GM23248 (cell line): ENCODE measurements around the gene IGSF21. TPM values are rescaled to one million over a fixed set of nuclear protein-coding genes. Genes with fewer than 3 reads are reported as not detected.

Experiments
- DNase-seq: peaks from one replicate; pipeline ENCODE4 v3.0.0-alpha.2; 2015
- H2AFZ ChIP-seq: fragments of 200-600 bp; sonication (generic); 2 replicates; pipeline ENCODE4 v1.6.1; 2016; ENCODE audit warnings: antibody characterized with exemption
- H3F3A ChIP-seq: fragments of 200-600 bp; sonication (generic); 2 replicates; pipeline ENCODE4 v1.6.1; 2016; ENCODE audit warnings: mild to moderate bottlenecking, antibody characterized with exemption, mixed run types; ENCODE audit not compliant: insufficient read depth
- H3K27ac ChIP-seq: fragments of 200-600 bp; sonication (generic); 2 replicates; pipeline ENCODE4 v1.5.1; 2016; ENCODE audit warnings: mild to moderate bottlenecking
- H3K27me3 ChIP-seq: fragments of 200-600 bp; sonication (generic); replicated peaks from 2 replicates; pipeline ENCODE4 v1.6.1; 2016; ENCODE audit warnings: mild to moderate bottlenecking; ENCODE audit not compliant: insufficient read depth
- H3K36me3 ChIP-seq: fragments of 200-600 bp; sonication (generic); 2 replicates; pipeline ENCODE4 v1.6.1; 2016; ENCODE audit warnings: low read depth, mild to moderate bottlenecking
- H3K4me1 ChIP-seq: fragments of 200-600 bp; sonication (generic); 2 replicates; pipeline ENCODE4 v1.6.1; 2016; ENCODE audit warnings: mild to moderate bottlenecking; ENCODE audit not compliant: insufficient read depth
- H3K4me2 ChIP-seq: fragments of 200-600 bp; sonication (generic); one replicate; pipeline ENCODE4 v1.6.1; 2016; ENCODE audit warnings: mild to moderate bottlenecking; ENCODE audit not compliant: unreplicated experiment
- H3K4me3 ChIP-seq: fragments of 200-600 bp; sonication (generic); 2 replicates; pipeline ENCODE4 v1.5.1; 2016; ENCODE audit warnings: mild to moderate bottlenecking
- H3K79me2 ChIP-seq: fragments of 200-600 bp; sonication (generic); 2 replicates; pipeline ENCODE4 v1.6.1; 2016; ENCODE audit warnings: mild to moderate bottlenecking; ENCODE audit not compliant: insufficient read depth
- H3K9ac ChIP-seq: fragments of 200-600 bp; sonication (generic); 2 replicates; pipeline ENCODE4 v1.6.1; 2016; ENCODE audit warnings: mild to moderate bottlenecking
- H3K9me2 ChIP-seq: fragments of 200-600 bp; sonication (generic); 2 replicates; pipeline ENCODE4 v1.6.1; 2016; ENCODE audit warnings: mixed run types, mild to moderate bottlenecking, moderate library complexity; ENCODE audit not compliant: insufficient read depth
- H3K9me3 ChIP-seq: fragments of 200-600 bp; sonication (generic); one replicate; pipeline ENCODE4 v1.6.1; 2017; ENCODE audit warnings: low read depth
- H4K20me1 ChIP-seq: fragments of 200-600 bp; sonication (generic); 2 replicates; pipeline ENCODE4 v1.6.0; 2016; ENCODE audit not compliant: insufficient read depth
- EZH2 ChIP-seq: fragments of 200-600 bp; sonication (generic); IDR thresholded peaks from 2 replicates; pipeline ENCODE4 v1.6.1; 2018; ENCODE audit warnings: antibody characterized with exemption, mild to moderate bottlenecking; ENCODE audit not compliant: insufficient read depth, poor library complexity, severe bottlenecking
- EZH2phosphoT487 ChIP-seq: fragments of 200-600 bp; sonication (generic); IDR thresholded peaks from 2 replicates; pipeline ENCODE4 v1.6.1; 2018; ENCODE audit warnings: antibody characterized with exemption, moderate library complexity, mild to moderate bottlenecking, low read depth; ENCODE audit not compliant: insufficient read depth
- WGBS, 2 experiments: methylation state at CpG; one replicate each; pipeline ENCODE4 v1.1.6; 2015 to 2017; ENCODE audit warnings: low lambda C conversion rate in 2 of 2, low coverage in 1 of 2; ENCODE audit errors: missing lambda C conversion rate in 2 of 2; 5-methylcytosine and 5-hydroxymethylcytosine counted together
- in situ Hi-C: fragments of 300-500 bp; cut with MboI; formaldehyde crosslinking; loops from 2 replicates; pipeline ENCODE4 v1.15.0; 2020
- polyA plus RNA-seq: library from polyadenylated mRNA; unstranded; fragments of >200 nt; fragmentation: Nextera tagmentation; extraction: Ambion mirVana; gene quantifications from 2 replicates; pipeline ENCODE4 v1.2.1, GENCODE V29; 2016
- total RNA-seq: library from RNA; depleted of rRNA; stranded (reverse); fragments of >200 nt; shearing (Covaris generic); gene quantifications from 2 replicates; pipeline ENCODE4 v1.2.3, GENCODE V29; 2014

IGSF21 gene
- total and polyA plus RNA-seq, 2 experiments from 2014 or later, result not detected

DNA sequence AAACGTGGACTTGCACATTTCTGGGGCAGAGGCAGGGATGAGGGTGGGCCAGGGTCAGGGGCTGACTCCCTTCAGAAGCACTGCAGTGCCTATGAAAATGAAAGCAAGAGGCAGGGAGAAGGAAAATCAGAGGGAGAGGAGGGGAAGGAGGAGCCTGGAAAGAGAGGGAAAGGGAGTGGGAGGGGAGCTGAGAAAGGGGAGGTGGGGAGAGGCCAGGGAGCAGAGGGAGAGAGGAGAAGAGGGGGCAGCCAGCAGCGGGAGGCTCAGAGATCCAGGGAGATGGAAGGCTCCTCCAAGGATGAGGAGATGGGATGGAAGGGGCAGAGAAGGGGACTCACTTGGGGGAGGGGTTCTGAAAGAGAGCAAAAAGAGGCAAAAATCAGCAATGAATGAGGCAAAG, 276.9 kb downstream of the IGSF21 start:
- DNase-seq, result no peak
- Histone ChIP-seq H4K20me1 (no peaks in the 10 kb centered on the region), H3K4me1 (no peaks in the 10 kb centered on the region), H3K4me3 (no peak overlapping the region), H3K27me3 (no peaks in the 10 kb centered on the region), H3K9me2 (no peaks in the 10 kb centered on the region), H3K9ac (no peak overlapping the region), H3K4me2 (no peak overlapping the region), H2AFZ (no peak overlapping the region), H3F3A (no peaks in the 10 kb centered on the region), H3K36me3 (no peaks in the 10 kb centered on the region), H3K79me2 (no peaks in the 10 kb centered on the region), H3K9me3 (no peaks in the 10 kb centered on the region), H3K27ac (no peak overlapping the region)
- TF ChIP-seq EZH2phosphoT487, result no peak
- no peak for TF ChIP-seq EZH2
- in situ Hi-C loops, result no loop called here
- 0 to 14% methylated on average over 1 to 2 of the region's 2 CpGs for WGBS, 2 experiments

DNA sequence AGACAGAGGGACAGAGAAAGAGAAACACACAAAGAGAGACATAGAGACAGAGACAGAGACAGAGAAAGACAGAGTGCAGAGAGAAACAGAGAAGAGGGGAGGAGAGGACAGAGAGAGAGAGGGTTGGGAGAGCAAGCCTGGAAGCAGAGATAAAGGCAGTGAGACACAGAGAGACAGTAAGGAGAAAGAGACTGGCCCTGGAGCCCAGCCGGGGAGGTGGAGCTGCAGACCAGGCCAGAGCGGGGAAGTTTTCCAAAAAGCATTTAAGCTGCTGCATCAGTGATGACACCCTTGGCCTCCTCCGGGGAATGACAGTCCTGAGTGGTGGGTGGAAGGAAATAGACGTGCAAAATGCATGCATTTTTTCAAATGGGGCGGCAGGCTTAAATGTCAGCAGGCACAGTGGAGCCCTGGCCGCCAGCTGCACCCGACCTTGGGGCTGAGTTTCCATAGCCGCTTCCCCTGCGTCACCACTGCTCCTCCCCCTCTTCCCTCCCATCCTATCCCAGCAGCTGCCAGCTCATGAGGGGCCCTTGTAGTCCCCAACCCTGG, 277.7 kb downstream of the IGSF21 start:
- peak; percentile 67 for DNase-seq
- Histone ChIP-seq H3K79me2 (no peaks in the 10 kb centered on the region), H4K20me1 (no peaks in the 10 kb centered on the region), H3K9me3 (no peaks in the 10 kb centered on the region), H3K9me2 (no peaks in the 10 kb centered on the region), H3K36me3 (no peaks in the 10 kb centered on the region), H3K4me1 (no peaks in the 10 kb centered on the region), H3K4me3 (no peak overlapping the region), H3F3A (no peaks in the 10 kb centered on the region), H3K9ac (no peak overlapping the region), H3K27ac (no peak overlapping the region), H3K27me3 (no peaks in the 10 kb centered on the region), H2AFZ (0 out of 2 replicates have a peak overlapping the region, but pooled peaks have one; percentile 29), H3K4me2 (peak overlapping the region; percentile 16)
- TF ChIP-seq EZH2, result no peak
- TF ChIP-seq EZH2phosphoT487, result no peak
- 2% methylated on average over 8 to 9 of the region's 9 CpGs for WGBS, 2 experiments
- in situ Hi-C loops, result no loop called here

DNA sequence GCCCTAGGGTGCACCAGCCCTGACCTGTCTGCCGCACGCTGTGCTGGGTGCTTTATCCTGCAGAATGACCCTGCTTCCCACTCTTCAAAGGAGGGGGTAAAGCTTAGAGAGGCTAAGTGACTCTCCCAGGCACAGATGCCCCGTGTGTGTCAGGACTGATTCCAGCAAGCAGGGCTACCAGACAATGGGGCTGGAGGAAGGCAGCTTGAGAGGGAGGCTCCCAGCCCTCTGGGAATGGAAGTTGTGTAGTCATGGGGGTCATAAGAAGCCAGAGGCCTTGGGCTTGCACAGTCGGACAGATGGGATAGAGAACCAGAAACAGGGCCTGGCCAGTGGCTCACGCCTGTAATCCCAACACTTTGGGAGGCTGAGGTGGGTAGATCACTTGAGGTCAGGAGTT, 279.0 kb downstream of the IGSF21 start:
- Histone ChIP-seq H3K36me3 (no peaks in the 10 kb centered on the region), H3K4me3 (no peak overlapping the region), H3K27ac (no peak overlapping the region), H3K9me3 (no peaks in the 10 kb centered on the region), H3K9me2 (no peaks in the 10 kb centered on the region), H4K20me1 (no peaks in the 10 kb centered on the region), H3K4me2 (no peak overlapping the region), H3K79me2 (no peaks in the 10 kb centered on the region), H3K9ac (no peak overlapping the region), H3K27me3 (no peaks in the 10 kb centered on the region), H3K4me1 (no peaks in the 10 kb centered on the region), H3F3A (no peaks in the 10 kb centered on the region), H2AFZ (no peak overlapping the region)
- 52 to 63% methylated on average over 5 of the region's 5 CpGs for WGBS, 2 experiments
- no peak for TF ChIP-seq EZH2
- no peak for TF ChIP-seq EZH2phosphoT487
- no peak for DNase-seq
- in situ Hi-C loops, result no loop called here

DNA sequence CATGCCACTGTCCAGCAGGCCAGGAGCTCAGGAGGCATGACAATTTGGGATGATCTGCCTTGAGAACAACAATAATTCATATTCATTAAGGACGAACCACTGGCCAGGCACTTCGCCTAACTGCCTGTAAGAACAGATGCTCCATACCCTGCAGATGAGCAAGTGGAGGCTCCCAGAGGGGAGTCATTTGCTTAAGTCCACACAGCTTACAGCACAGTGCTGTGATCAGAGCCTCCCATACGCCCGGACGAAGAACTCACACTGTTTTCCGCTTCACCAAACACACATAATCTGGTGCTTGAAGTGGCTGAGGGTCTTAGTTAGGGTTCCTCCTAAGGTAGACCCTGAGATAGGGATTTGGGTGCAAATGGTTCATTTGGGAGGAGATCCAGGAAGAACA, 279.7 kb downstream of the IGSF21 start:
- Histone ChIP-seq H4K20me1 (no peaks in the 10 kb centered on the region), H3K27me3 (no peaks in the 10 kb centered on the region), H3K79me2 (no peaks in the 10 kb centered on the region), H2AFZ (no peak overlapping the region), H3K4me1 (no peaks in the 10 kb centered on the region), H3K4me2 (no peak overlapping the region), H3K4me3 (no peak overlapping the region), H3K9me2 (no peaks in the 10 kb centered on the region), H3F3A (no peaks in the 10 kb centered on the region), H3K36me3 (no peaks in the 10 kb centered on the region), H3K27ac (no peak overlapping the region), H3K9ac (no peak overlapping the region), H3K9me3 (no peaks in the 10 kb centered on the region)
- no peak for TF ChIP-seq EZH2phosphoT487
- TF ChIP-seq EZH2, result no peak
- in situ Hi-C loops, result no loop called here
- no peak for DNase-seq
- 59 to 61% methylated on average over 6 of the region's 6 CpGs for WGBS, 2 experiments

DNA sequence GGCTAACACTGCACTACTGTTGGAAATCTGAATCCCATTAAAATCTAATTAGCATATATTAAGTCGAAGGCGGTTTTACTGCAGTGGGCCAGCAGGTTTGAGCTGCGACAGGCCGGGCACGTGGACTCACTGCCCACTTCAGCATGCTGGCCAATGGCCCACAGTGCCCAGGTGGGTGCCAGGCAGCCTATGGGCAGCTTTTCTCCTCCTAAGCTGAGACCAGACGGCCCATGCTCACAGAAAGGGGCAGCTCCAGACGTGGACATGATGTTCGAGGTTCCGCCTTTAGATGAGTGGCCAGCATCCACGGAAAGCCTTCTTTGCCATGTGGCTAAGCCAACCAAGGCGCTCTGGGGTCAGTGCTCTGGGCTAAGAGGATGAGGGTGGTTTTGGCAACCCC, 283.4 kb downstream of the IGSF21 start:
- no peaks in the 10 kb centered on the region for H3K27me3 ChIP-seq
- H4K20me1 ChIP-seq, result no peaks in the 10 kb centered on the region
- H3K4me2 ChIP-seq, result no peak overlapping the region
- in situ Hi-C loops, result no loop called here
- no peak overlapping the region for H3K27ac ChIP-seq
- no peaks in the 10 kb centered on the region for H3K9me3 ChIP-seq
- no peak overlapping the region for H3K4me3 ChIP-seq
- no peaks in the 10 kb centered on the region for H3K79me2 ChIP-seq
- no peaks in the 10 kb centered on the region for H3F3A ChIP-seq
- no peaks in the 10 kb centered on the region for H3K9me2 ChIP-seq
- DNase-seq, result no peak
- 29 to 34% methylated on average over 11 of the region's 11 CpGs for WGBS, 2 experiments
- no peaks in the 10 kb centered on the region for H3K4me1 ChIP-seq
- no peak overlapping the region for H2AFZ ChIP-seq
- H3K36me3 ChIP-seq, result no peaks in the 10 kb centered on the region
- no peak for TF ChIP-seq EZH2
- TF ChIP-seq EZH2phosphoT487, result no peak
- H3K9ac ChIP-seq, result no peak overlapping the region
